T-helper 9 cell (primary cell): ENCODE results near the gene CCDC33.

Experiments
- DNase-seq: peaks from one replicate; pipeline ENCODE4 v3.0.0-alpha.2; 2020

Gene CCDC33

GRCh38 chr15:74384881-74385643, 148.9 kb downstream of the CCDC33 start:
- DNase-seq: no peak

- no peak for DNase-seq
Observed at GRCh38 chr15:74385733-74386132, 149.6 kb downstream of the CCDC33 start.
